Ectodermal cell (in vitro differentiated cells): ENCODE data around the gene ACYP1. TPM values are rescaled to one million over a fixed set of nuclear protein-coding genes. Genes with fewer than 3 reads are reported as not detected.

ENCODE experiments used
- H3K27ac ChIP-seq: 2 replicates; pipeline ENCODE4 v1.7.0; 2013; ENCODE audit warnings: mild to moderate bottlenecking, low read depth, low read length; ENCODE audit not compliant: insufficient read depth, poor library complexity, severe bottlenecking
- H3K27me3 ChIP-seq: 2 replicates; pipeline ENCODE4 v1.7.0; 2013; ENCODE audit warnings: mild to moderate bottlenecking, low read length; ENCODE audit not compliant: insufficient read depth, control insufficient read depth, poor library complexity, severe bottlenecking
- H3K36me3 ChIP-seq: one replicate; pipeline ENCODE4 v1.7.0; 2013; ENCODE audit warnings: low read length; ENCODE audit not compliant: control insufficient read depth, insufficient read depth
- H3K4me1 ChIP-seq: one replicate; pipeline ENCODE4 v1.7.0; 2013; ENCODE audit warnings: low read length; ENCODE audit not compliant: control insufficient read depth, insufficient read depth
- H3K4me3 ChIP-seq: 2 replicates; pipeline ENCODE4 v1.7.0; 2013; ENCODE audit warnings: low read depth, low read length, control low read depth; ENCODE audit not compliant: insufficient read depth
- H3K9me3 ChIP-seq: 2 replicates; pipeline ENCODE4 v1.7.0; 2013; ENCODE audit warnings: mild to moderate bottlenecking, low read length, moderate library complexity; ENCODE audit not compliant: control insufficient read depth
- whole genome bisulfite sequencing, 2 experiments: methylation state at CpG; one replicate each; pipeline ENCODE4 v1.1.7; 2013; ENCODE audit warnings: missing lambda C conversion rate in 2 of 2; 5-methylcytosine and 5-hydroxymethylcytosine counted together
- polyA plus RNA-seq, 4 experiments: library from polyadenylated mRNA; stranded (reverse); fragments of 50-300 nt; gene quantifications; one replicate each; pipeline ENCODE4 v1.2.3, GENCODE V29; 2013

Gene ACYP1
- 34.1 TPM for polyA plus RNA-seq (2013, experiment 1 of 4)
- polyA plus RNA-seq (2013, experiment 2 of 4) = 30.1 TPM
- polyA plus RNA-seq (2013, experiment 3 of 4) = 31.3 TPM
- polyA plus RNA-seq (2013, experiment 4 of 4) = 30.4 TPM

GRCh38 chr14:75063491-75064204, at the start of gene ACYP1:
TSS of gene ACYP1 (minus strand) at chr14:75064024. CDS start at chr14:75063553, 471 bp downstream.
- Histone ChIP-seq H3K27ac (no peak within 1 kb of the TSS), H3K4me1 (peaks cover 4% of the 10 kb centered on the region), H3K9me3 (no peaks in the 10 kb centered on the region), H3K27me3 (peaks cover 4% of the 10 kb centered on the region), H3K36me3 (peaks cover 3% of the 10 kb centered on the region), H3K4me3 (peak within 1 kb of the TSS; percentile 79)
- WGBS, 2 experiments = 0 to 1% methylated on average over 34 of the region's 34 CpGs

GRCh38 chr14:75109877-75110276, 46.1 kb upstream of the ACYP1 start:
- Histone ChIP-seq H3K27me3 (no peaks in the 10 kb centered on the region), H3K27ac (no peak overlapping the region), H3K4me1 (no peaks in the 10 kb centered on the region), H3K9me3 (no peaks in the 10 kb centered on the region), H3K36me3 (peaks cover 53% of the 10 kb centered on the region), H3K4me3 (no peak overlapping the region)
- WGBS, 2 experiments = 81 to 97% methylated on average over 2 of the region's 2 CpGs

GRCh38 chr14:75107186-75107585, 43.4 kb upstream of the ACYP1 start:
- Histone ChIP-seq H3K4me1 (no peaks in the 10 kb centered on the region), H3K9me3 (no peaks in the 10 kb centered on the region), H3K36me3 (peaks cover 56% of the 10 kb centered on the region), H3K27me3 (no peaks in the 10 kb centered on the region), H3K4me3 (no peak overlapping the region), H3K27ac (no peak overlapping the region)
- whole genome bisulfite sequencing, 2 experiments = 92 to 94% methylated on average over 3 of the region's 3 CpGs

- 89 to 91% methylated on average over 3 of the region's 4 CpGs for WGBS, 2 experiments
These were observed 37.7 kb upstream of the ACYP1 start for GRCh38 chr14:75101491-75101890.

GRCh38 chr14:75098682-75099081, 34.9 kb upstream of the ACYP1 start:
- H3K27me3 ChIP-seq = no peaks in the 10 kb centered on the region
- WGBS, 2 experiments = 88 to 91% methylated on average over 1 of the region's 1 CpG
- no peak overlapping the region for H3K4me3 ChIP-seq
- H3K36me3 ChIP-seq = peaks cover 50% of the 10 kb centered on the region
- H3K27ac ChIP-seq = no peak overlapping the region
- no peaks in the 10 kb centered on the region for H3K9me3 ChIP-seq
- no peaks in the 10 kb centered on the region for H3K4me1 ChIP-seq

More at GRCh38 chr14:75101491-75101890, 37.7 kb upstream of the ACYP1 start:
- Histone ChIP-seq H3K27ac (no peak overlapping the region), H3K9me3 (no peaks in the 10 kb centered on the region), H3K36me3 (peaks cover 48% of the 10 kb centered on the region), H3K4me1 (no peaks in the 10 kb centered on the region), H3K4me3 (no peak overlapping the region), H3K27me3 (no peaks in the 10 kb centered on the region)

- H3K9me3 ChIP-seq = no peaks in the 10 kb centered on the region
- no peaks in the 10 kb centered on the region for H3K27me3 ChIP-seq
- no peak overlapping the region for H3K27ac ChIP-seq
- no peaks in the 10 kb centered on the region for H3K4me1 ChIP-seq
- no peak overlapping the region for H3K4me3 ChIP-seq
- H3K36me3 ChIP-seq = peaks cover 49% of the 10 kb centered on the region
These were observed 34.4 kb upstream of the ACYP1 start for GRCh38 chr14:75098212-75098611.

GRCh38 chr14:75096959-75097358, 33.1 kb upstream of the ACYP1 start:
- Histone ChIP-seq H3K4me3 (no peak overlapping the region), H3K27me3 (no peaks in the 10 kb centered on the region), H3K4me1 (no peaks in the 10 kb centered on the region), H3K36me3 (peaks cover 41% of the 10 kb centered on the region), H3K27ac (no peak overlapping the region), H3K9me3 (no peaks in the 10 kb centered on the region)
- WGBS, 2 experiments = 95 to 96% methylated on average over 6 of the region's 6 CpGs

- 93 to 95% methylated on average over 4 of the region's 4 CpGs for WGBS, 2 experiments
- H3K36me3 ChIP-seq = peaks cover 38% of the 10 kb centered on the region
- no peaks in the 10 kb centered on the region for H3K9me3 ChIP-seq
- H3K4me3 ChIP-seq = no peak overlapping the region
- no peak overlapping the region for H3K27ac ChIP-seq
- no peaks in the 10 kb centered on the region for H3K27me3 ChIP-seq
- no peaks in the 10 kb centered on the region for H3K4me1 ChIP-seq
These were observed 31.9 kb upstream of the ACYP1 start for GRCh38 chr14:75095690-75096089.

GRCh38 chr14:75094896-75095295, 31.1 kb upstream of the ACYP1 start:
- H3K27me3 ChIP-seq = no peaks in the 10 kb centered on the region
- H3K4me1 ChIP-seq = no peaks in the 10 kb centered on the region
- H3K9me3 ChIP-seq = no peaks in the 10 kb centered on the region
- peaks cover 33% of the 10 kb centered on the region for H3K36me3 ChIP-seq
- WGBS, 2 experiments = 94 to 100% methylated on average over 3 of the region's 3 CpGs
- H3K27ac ChIP-seq = no peak overlapping the region
- H3K4me3 ChIP-seq = no peak overlapping the region

- 32 to 48% methylated on average over 2 of the region's 2 CpGs for WGBS, 2 experiments
- no peaks in the 10 kb centered on the region for H3K27me3 ChIP-seq
- H3K36me3 ChIP-seq = peaks cover 33% of the 10 kb centered on the region
- no peak overlapping the region for H3K27ac ChIP-seq
- H3K9me3 ChIP-seq = no peaks in the 10 kb centered on the region
- no peaks in the 10 kb centered on the region for H3K4me1 ChIP-seq
- H3K4me3 ChIP-seq = no peak overlapping the region
These were observed 28.9 kb upstream of the ACYP1 start for GRCh38 chr14:75092698-75093097.
